ENCODE measurements around the gene MYORG. TPM values are rescaled to one million over a fixed set of nuclear protein-coding genes. Genes with fewer than 3 reads are reported as not detected.

The MYORG gene
- total and polyA plus RNA-seq, 4 donors = 1.6 to 9.6 (median 4.1) TPM

- H3K36me3 ChIP-seq (ENCODE audit: control insufficient read depth in 1 of 2, insufficient read depth in 2 of 2, low read length in 1 of 2) = no peaks in the 10 kb centered on the region
- H3K4me3 ChIP-seq (ENCODE audit: low read length in 2 of 2) = no peak overlapping the region
- no peaks in the 10 kb centered on the region for H3K27me3 ChIP-seq (ENCODE audit: control insufficient read depth in 1 of 2, insufficient read depth in 2 of 2, low read length in 1 of 2)
- WGBS, 2 donors = 84 to 91% methylated on average over 4 of the region's 4 CpGs
- ATAC-seq (ENCODE audit: low FRiP score) (no peak), DNase-seq (no peak)
- H3K9me3 ChIP-seq (ENCODE audit: control insufficient read depth, low read length) = no peaks in the 10 kb centered on the region
- no peaks in the 10 kb centered on the region for H3K4me1 ChIP-seq (ENCODE audit: control insufficient read depth in 1 of 2, insufficient read depth in 2 of 2, low read length in 2 of 2)
- intact Hi-C loops (cut with DNase I) = no loop called here
- no peak overlapping the region for H3K27ac ChIP-seq (ENCODE audit: low read depth in 1 of 2, low read length in 2 of 2)
Observed at GRCh38 chr9:34387239-34387638, 10.5 kb upstream of the MYORG start.

- H3K4me3 ChIP-seq (ENCODE audit: low read length in 2 of 2) = no peak overlapping the region
- DNase-seq (no peak), ATAC-seq (ENCODE audit: low FRiP score) (no peak)
- H3K27ac ChIP-seq (ENCODE audit: low read depth in 1 of 2, low read length in 2 of 2) = no peak overlapping the region
- 93 to 94% methylated on average over 3 of the region's 3 CpGs for WGBS, 2 donors
- no peaks in the 10 kb centered on the region for H3K4me1 ChIP-seq (ENCODE audit: control insufficient read depth in 1 of 2, insufficient read depth in 2 of 2, low read length in 2 of 2)
- intact Hi-C loops (cut with DNase I) = no loop called here
- H3K27me3 ChIP-seq (ENCODE audit: control insufficient read depth in 1 of 2, insufficient read depth in 2 of 2, low read length in 1 of 2) = no peaks in the 10 kb centered on the region
- H3K9me3 ChIP-seq (ENCODE audit: control insufficient read depth, low read length) = no peaks in the 10 kb centered on the region
- H3K36me3 ChIP-seq (ENCODE audit: control insufficient read depth in 1 of 2, insufficient read depth in 2 of 2, low read length in 1 of 2) = no peaks in the 10 kb centered on the region
Observed at GRCh38 chr9:34386656-34387055, 10.0 kb upstream of the MYORG start.

GRCh38 chr9:34385561-34386230 lies 9.0 kb upstream of the MYORG start:
- intact Hi-C loops (cut with DNase I) = no loop called here
- 95 to 97% methylated on average over 6 of the region's 6 CpGs for whole genome bisulfite sequencing, 2 donors

GRCh38 chr9:34384368-34385165 lies 7.9 kb upstream of the MYORG start:
- 78 to 79% methylated on average over 7 of the region's 7 CpGs for WGBS, 2 donors
- H3K27me3 ChIP-seq (ENCODE audit: control insufficient read depth in 1 of 2, insufficient read depth in 2 of 2, low read length in 1 of 2) = no peaks in the 10 kb centered on the region
- no peak overlapping the region for H3K27ac ChIP-seq (ENCODE audit: low read depth in 1 of 2, low read length in 2 of 2)
- H3K9me3 ChIP-seq (ENCODE audit: control insufficient read depth, low read length) = no peaks in the 10 kb centered on the region
- no peak for ATAC-seq (ENCODE audit: low FRiP score)
- no peaks in the 10 kb centered on the region for H3K36me3 ChIP-seq (ENCODE audit: control insufficient read depth in 1 of 2, insufficient read depth in 2 of 2, low read length in 1 of 2)
- DNase-seq = no peak
- no peaks in the 10 kb centered on the region for H3K4me1 ChIP-seq (ENCODE audit: control insufficient read depth in 1 of 2, insufficient read depth in 2 of 2, low read length in 2 of 2)
- intact Hi-C loops (cut with DNase I) = no loop called here
- no peak overlapping the region for H3K4me3 ChIP-seq (ENCODE audit: low read length in 2 of 2)

More at GRCh38 chr9:34385561-34386230, 9.0 kb upstream of the MYORG start:
- DNase-seq (no peak), ATAC-seq (ENCODE audit: low FRiP score) (no peak)
- no peaks in the 10 kb centered on the region for H3K36me3 ChIP-seq (ENCODE audit: control insufficient read depth in 1 of 2, insufficient read depth in 2 of 2, low read length in 1 of 2)
- no peaks in the 10 kb centered on the region for H3K27me3 ChIP-seq (ENCODE audit: control insufficient read depth in 1 of 2, insufficient read depth in 2 of 2, low read length in 1 of 2)
- H3K4me1 ChIP-seq (ENCODE audit: control insufficient read depth in 1 of 2, insufficient read depth in 2 of 2, low read length in 2 of 2) = no peaks in the 10 kb centered on the region
- no peaks in the 10 kb centered on the region for H3K9me3 ChIP-seq (ENCODE audit: control insufficient read depth, low read length)
- H3K4me3 ChIP-seq (ENCODE audit: low read length in 2 of 2) = no peak overlapping the region
- no peak overlapping the region for H3K27ac ChIP-seq (ENCODE audit: low read depth in 1 of 2, low read length in 2 of 2)

GRCh38 chr9:34383904-34384303 lies 7.2 kb upstream of the MYORG start:
- DNase-seq (no peak), ATAC-seq (ENCODE audit: low FRiP score) (no peak)
- intact Hi-C loops (cut with DNase I) = no loop called here
- Histone ChIP-seq H3K27ac (ENCODE audit: low read depth in 1 of 2, low read length in 2 of 2) (no peak overlapping the region), H3K36me3 (ENCODE audit: control insufficient read depth in 1 of 2, insufficient read depth in 2 of 2, low read length in 1 of 2) (no peaks in the 10 kb centered on the region), H3K9me3 (ENCODE audit: control insufficient read depth, low read length) (no peaks in the 10 kb centered on the region), H3K4me3 (ENCODE audit: low read length in 2 of 2) (no peak overlapping the region), H3K4me1 (ENCODE audit: control insufficient read depth in 1 of 2, insufficient read depth in 2 of 2, low read length in 2 of 2) (no peaks in the 10 kb centered on the region), H3K27me3 (ENCODE audit: control insufficient read depth in 1 of 2, insufficient read depth in 2 of 2, low read length in 1 of 2) (no peaks in the 10 kb centered on the region)
- 83 to 89% methylated on average over 4 of the region's 4 CpGs for WGBS, 2 donors

GRCh38 chr9:34382879-34383278 lies 6.2 kb upstream of the MYORG start:
- Histone ChIP-seq H3K4me1 (ENCODE audit: control insufficient read depth in 1 of 2, insufficient read depth in 2 of 2, low read length in 2 of 2) (no peaks in the 10 kb centered on the region), H3K9me3 (ENCODE audit: control insufficient read depth, low read length) (no peaks in the 10 kb centered on the region), H3K4me3 (ENCODE audit: low read length in 2 of 2) (no peak overlapping the region), H3K27ac (ENCODE audit: low read depth in 1 of 2, low read length in 2 of 2) (no peak overlapping the region), H3K36me3 (ENCODE audit: control insufficient read depth in 1 of 2, insufficient read depth in 2 of 2, low read length in 1 of 2) (no peaks in the 10 kb centered on the region), H3K27me3 (ENCODE audit: control insufficient read depth in 1 of 2, insufficient read depth in 2 of 2, low read length in 1 of 2) (no peaks in the 10 kb centered on the region)
- intact Hi-C loops (cut with DNase I) = no loop called here
- DNase-seq (no peak), ATAC-seq (ENCODE audit: low FRiP score) (no peak)
- 91 to 94% methylated on average over 3 of the region's 3 CpGs for WGBS, 2 donors

- WGBS, 2 donors = 89% methylated on average over 5 of the region's 5 CpGs
- Histone ChIP-seq H3K4me1 (ENCODE audit: control insufficient read depth in 1 of 2, insufficient read depth in 2 of 2, low read length in 2 of 2) (no peaks in the 10 kb centered on the region), H3K27me3 (ENCODE audit: control insufficient read depth in 1 of 2, insufficient read depth in 2 of 2, low read length in 1 of 2) (no peaks in the 10 kb centered on the region), H3K27ac (ENCODE audit: low read depth in 1 of 2, low read length in 2 of 2) (no peak overlapping the region), H3K4me3 (ENCODE audit: low read length in 2 of 2) (no peak overlapping the region), H3K36me3 (ENCODE audit: control insufficient read depth in 1 of 2, insufficient read depth in 2 of 2, low read length in 1 of 2) (no peaks in the 10 kb centered on the region), H3K9me3 (ENCODE audit: control insufficient read depth, low read length) (no peaks in the 10 kb centered on the region)
- intact Hi-C loops (cut with DNase I) = no loop called here
- no peak for ATAC-seq (ENCODE audit: low FRiP score)
- no peak for DNase-seq
Observed at GRCh38 chr9:34382054-34382453, 5.4 kb upstream of the MYORG start.

- H3K36me3 ChIP-seq (ENCODE audit: control insufficient read depth in 1 of 2, insufficient read depth in 2 of 2, low read length in 1 of 2) = no peaks in the 10 kb centered on the region
- DNase-seq (no peak), ATAC-seq (ENCODE audit: low FRiP score) (no peak)
- no peaks in the 10 kb centered on the region for H3K9me3 ChIP-seq (ENCODE audit: control insufficient read depth, low read length)
- no peak overlapping the region for H3K4me3 ChIP-seq (ENCODE audit: low read length in 2 of 2)
- no peaks in the 10 kb centered on the region for H3K27me3 ChIP-seq (ENCODE audit: control insufficient read depth in 1 of 2, insufficient read depth in 2 of 2, low read length in 1 of 2)
- intact Hi-C loops (cut with DNase I) = no loop called here
- no peak overlapping the region for H3K27ac ChIP-seq (ENCODE audit: low read depth in 1 of 2, low read length in 2 of 2)
- WGBS, 2 donors = 53 to 58% methylated on average over 17 of the region's 17 CpGs
- H3K4me1 ChIP-seq (ENCODE audit: control insufficient read depth in 1 of 2, insufficient read depth in 2 of 2, low read length in 2 of 2) = no peaks in the 10 kb centered on the region
Observed at GRCh38 chr9:34381323-34381722, 4.6 kb upstream of the MYORG start.

All from aorta (tissue), 5 donors.